Nephron progenitor cell (in vitro differentiated cells): ENCODE measurements around the gene TLR1.

Experiments used
- DNase-seq: peaks from one replicate; pipeline ENCODE4 v3.0.0; 2021
- H3K27ac Mint-ChIP-seq: 2 replicates; pipeline ENCODE4 v1.8.0; 2021; ENCODE audit warnings: mild to moderate bottlenecking, moderate library complexity, mixed read lengths
- H3K27me3 Mint-ChIP-seq: 2 replicates; pipeline ENCODE4 v1.8.0; 2021; ENCODE audit warnings: mild to moderate bottlenecking, low read depth, mixed read lengths; ENCODE audit not compliant: poor library complexity
- H3K36me3 Mint-ChIP-seq: 2 replicates; pipeline ENCODE4 v1.8.0; 2021; ENCODE audit warnings: low read depth, mixed read lengths
- H3K4me1 Mint-ChIP-seq: 2 replicates; pipeline ENCODE4 v1.8.0; 2021; ENCODE audit warnings: mixed read lengths
- H3K4me3 Mint-ChIP-seq: 2 replicates; pipeline ENCODE4 v1.8.0; 2021; ENCODE audit warnings: mild to moderate bottlenecking, moderate library complexity, mixed read lengths
- H3K9me3 Mint-ChIP-seq: 2 replicates; pipeline ENCODE4 v1.8.0; 2021; ENCODE audit warnings: mild to moderate bottlenecking, moderate library complexity, mixed read lengths
- CTCF ChIP-seq: fragments of 200-600 bp; sonication (generic); IDR thresholded peaks from 2 replicates; pipeline ENCODE4 v1.5.0; 2021; ENCODE audit warnings: antibody characterized with exemption

The TLR1 gene

GRCh38 chr4:38834570-38834969 is 30.0 kb upstream of the TLR1 start:
- TF ChIP-seq CTCF = no peak
- Mint-ChIP-seq H3K27ac (no peak overlapping the region), H3K4me3 (no peak overlapping the region), H3K4me1 (peaks cover 9% of the 10 kb centered on the region), H3K27me3 (peaks cover 15% of the 10 kb centered on the region), H3K9me3 (peaks cover 46% of the 10 kb centered on the region), H3K36me3 (no peaks in the 10 kb centered on the region)
- DNase-seq = no peak

- peaks cover 47% of the 10 kb centered on the region for H3K9me3 Mint-ChIP-seq
- no peaks in the 10 kb centered on the region for H3K4me1 Mint-ChIP-seq
- no peaks in the 10 kb centered on the region for H3K36me3 Mint-ChIP-seq
- H3K27ac Mint-ChIP-seq = no peak overlapping the region
- H3K27me3 Mint-ChIP-seq = peaks cover 11% of the 10 kb centered on the region
- no peak for DNase-seq
- TF ChIP-seq CTCF = no peak
- no peak overlapping the region for H3K4me3 Mint-ChIP-seq
Measured at GRCh38 chr4:38832624-38833528, 28.3 kb upstream of the TLR1 start.

- no peak for TF ChIP-seq CTCF
- Mint-ChIP-seq H3K4me3 (no peak overlapping the region), H3K4me1 (no peaks in the 10 kb centered on the region), H3K36me3 (no peaks in the 10 kb centered on the region), H3K27me3 (peaks cover 8% of the 10 kb centered on the region), H3K9me3 (peaks cover 41% of the 10 kb centered on the region), H3K27ac (no peak overlapping the region)
- DNase-seq = no peak
Measured at GRCh38 chr4:38832206-38832605, 27.6 kb upstream of the TLR1 start.

- TF ChIP-seq CTCF = no peak
- no peaks in the 10 kb centered on the region for H3K4me1 Mint-ChIP-seq
- H3K36me3 Mint-ChIP-seq = no peaks in the 10 kb centered on the region
- no peak overlapping the region for H3K27ac Mint-ChIP-seq
- H3K9me3 Mint-ChIP-seq = peaks cover 36% of the 10 kb centered on the region
- DNase-seq = no peak
- H3K27me3 Mint-ChIP-seq = peaks cover 8% of the 10 kb centered on the region
- H3K4me3 Mint-ChIP-seq = no peak overlapping the region
Measured at GRCh38 chr4:38831653-38832052, 27.1 kb upstream of the TLR1 start.

- no peak overlapping the region for H3K4me3 Mint-ChIP-seq
- no peak for DNase-seq
- H3K9me3 Mint-ChIP-seq = peaks cover 18% of the 10 kb centered on the region
- no peak for TF ChIP-seq CTCF
- H3K4me1 Mint-ChIP-seq = no peaks in the 10 kb centered on the region
- H3K27ac Mint-ChIP-seq = no peak overlapping the region
- peaks cover 8% of the 10 kb centered on the region for H3K27me3 Mint-ChIP-seq
- no peaks in the 10 kb centered on the region for H3K36me3 Mint-ChIP-seq
Measured at GRCh38 chr4:38829237-38829636, 24.6 kb upstream of the TLR1 start.

- Mint-ChIP-seq H3K27me3 (peaks cover 11% of the 10 kb centered on the region), H3K27ac (no peak overlapping the region), H3K36me3 (no peaks in the 10 kb centered on the region), H3K9me3 (peaks cover 16% of the 10 kb centered on the region), H3K4me3 (no peak overlapping the region), H3K4me1 (no peaks in the 10 kb centered on the region)
- TF ChIP-seq CTCF = no peak
- no peak for DNase-seq
Measured at GRCh38 chr4:38823766-38824165, 19.2 kb upstream of the TLR1 start.
